Liver (tissue), 9 donors: ENCODE data around the gene MEGF11. TPM values are rescaled to one million over a fixed set of nuclear protein-coding genes. Genes with fewer than 3 reads are reported as not detected.

ENCODE experiments used
- DNase-seq: peaks from one replicate; pipeline ENCODE4 v3.0.0-alpha.2; 2017; ENCODE audit warnings: low spot score
- H3K27ac ChIP-seq, 2 donors: one replicate each; pipeline ENCODE4 v1.7.0; 2013; ENCODE audit warnings: inconsistent platforms in 2 of 2, low read length in 2 of 2, control low read depth in 1 of 2, low read depth in 1 of 2, mild to moderate bottlenecking in 1 of 2
- H3K27me3 ChIP-seq, 4 donors: one replicate each; pipeline versions ENCODE4 v1.6.1 to v1.7.0; 2013; ENCODE audit warnings: low read length in 3 of 4, inconsistent platforms in 1 of 4, mild to moderate bottlenecking in 1 of 4, moderate library complexity in 1 of 4; ENCODE audit not compliant: control insufficient read depth in 4 of 4, insufficient read depth in 4 of 4
- H3K36me3 ChIP-seq, 4 donors: one replicate each; pipeline versions ENCODE4 v1.6.1 to v1.7.0; 2013; ENCODE audit warnings: low read length in 3 of 4, mild to moderate bottlenecking in 3 of 4, low read depth in 1 of 4, moderate library complexity in 1 of 4; ENCODE audit not compliant: control insufficient read depth in 4 of 4, insufficient read depth in 3 of 4
- H3K4me1 ChIP-seq, 4 donors: one replicate each; pipeline versions ENCODE4 v1.6.1 to v1.7.0; 2013; ENCODE audit warnings: low read length in 3 of 4, mild to moderate bottlenecking in 3 of 4, moderate library complexity in 1 of 4; ENCODE audit not compliant: control insufficient read depth in 4 of 4, insufficient read depth in 4 of 4
- H3K4me3 ChIP-seq, 3 donors: one replicate each; pipeline versions ENCODE4 v1.6.1 to v1.7.0; 2013; ENCODE audit warnings: low read length in 3 of 3, control low read depth in 1 of 3, low read depth in 1 of 3, mild to moderate bottlenecking in 1 of 3
- H3K9ac ChIP-seq, 2 donors: one replicate each; pipeline ENCODE4 v1.7.0; 2013; ENCODE audit warnings: low read length in 2 of 2, mild to moderate bottlenecking in 2 of 2, moderate library complexity in 2 of 2, control low read depth in 1 of 2, low read depth in 1 of 2
- H3K9me3 ChIP-seq, 4 donors: one replicate each; pipeline versions ENCODE4 v1.6.1 to v1.7.0; 2013; ENCODE audit warnings: low read length in 3 of 4; ENCODE audit not compliant: control insufficient read depth in 4 of 4
- EGR1 ChIP-seq, 2 donors: IDR thresholded peaks; 2 replicates each; pipeline ENCODE4 v1.6.1; 2016 to 2018; ENCODE audit warnings: antibody characterized with exemption in 2 of 2, low read depth in 2 of 2
- FOXA1 ChIP-seq: IDR thresholded peaks from 2 replicates; pipeline ENCODE4 v1.6.1; 2016; ENCODE audit warnings: antibody characterized with exemption
- FOXA2 ChIP-seq: IDR thresholded peaks from 2 replicates; pipeline ENCODE4 v1.6.1; 2016; ENCODE audit warnings: antibody characterized with exemption
- GABPA ChIP-seq, 2 donors: IDR thresholded peaks in 1 of 2; conservative IDR thresholded peaks in 1 of 2; 2 replicates each; pipeline ENCODE4 v1.6.1; 2016; ENCODE audit warnings: antibody characterized with exemption in 2 of 2, mild to moderate bottlenecking in 1 of 2, moderate library complexity in 1 of 2
- HNF4G ChIP-seq: IDR thresholded peaks from 2 replicates; pipeline ENCODE4 v1.6.1; 2016; ENCODE audit warnings: antibody characterized with exemption
- JUND ChIP-seq, 2 donors: IDR thresholded peaks; 2 replicates each; pipeline ENCODE4 v1.6.1; 2016; ENCODE audit warnings: antibody characterized with exemption in 2 of 2
- RAD21 ChIP-seq, 2 donors: IDR thresholded peaks; 2 replicates each; pipeline ENCODE4 v1.6.1; 2016; ENCODE audit warnings: antibody characterized with exemption in 2 of 2, mild to moderate bottlenecking in 2 of 2
- RXRA ChIP-seq, 2 donors: IDR thresholded peaks; 2 replicates each; pipeline ENCODE4 v1.6.1; 2017 to 2018; ENCODE audit warnings: antibody characterized with exemption in 2 of 2, mild to moderate bottlenecking in 1 of 2
- TAF1 ChIP-seq: conservative IDR thresholded peaks from 2 replicates; pipeline ENCODE4 v1.6.1; 2016; ENCODE audit warnings: antibody characterized with exemption, mild to moderate bottlenecking
- YY1 ChIP-seq: IDR thresholded peaks from 2 replicates; pipeline ENCODE4 v1.6.1; 2016; ENCODE audit warnings: antibody characterized with exemption, mild to moderate bottlenecking
- WGBS: extraction: QIAGEN DNeasy Blood & Tissue Kit; methylation state at CpG from one replicate; pipeline ENCODE4 v1.1.7; 2013; 5-methylcytosine and 5-hydroxymethylcytosine counted together
- polyA plus RNA-seq, 2 donors: library from polyadenylated mRNA; stranded (reverse) in 1 of 2; unstranded in 1 of 2; fragments of 200-250 nt in 1 of 2; fragments of >200 nt in 1 of 2; fragmentation: Nextera tagmentation in 1 of 2; extraction: Ambion mirVana in 1 of 2; gene quantifications; one replicate each; pipeline versions ENCODE4 v1.2.1 to v1.2.3, GENCODE V29; 2013 to 2015
- total RNA-seq, 2 donors: library from RNA; depleted of rRNA; stranded (reverse); fragments of >200 nt; gene quantifications; one replicate each; pipeline ENCODE4 v1.2.3, GENCODE V29; 2014
- TF ChIP-seq, protein P1 (sequence below): IDR thresholded peaks from 2 replicates; pipeline ENCODE4 v1.6.1; 2016; ENCODE audit warnings: antibody characterized with exemption, mild to moderate bottlenecking
- TF ChIP-seq, protein P2 (sequence below): IDR thresholded peaks from 2 replicates; pipeline ENCODE4 v1.6.1; 2016; ENCODE audit warnings: antibody characterized with exemption
- TF ChIP-seq, protein P3 (sequence below): IDR thresholded peaks from 2 replicates; pipeline ENCODE4 v1.6.1; 2016; ENCODE audit warnings: antibody characterized with exemption
- TF ChIP-seq, protein P4 (sequence below): fragments of 150-350 bp; IDR thresholded peaks from 2 replicates; pipeline ENCODE4 v1.5.1; 2017; ENCODE audit warnings: improper control_type of control experiment, low read depth, low read length; ENCODE audit not compliant: missing input control
- donor health status: healthy.
- donor health status: healthy.
- donor health status: healthy.
- donor health status: healthy.
- donor health status: healthy.

Gene MEGF11
- total and polyA plus RNA-seq, 4 donors = under 0.01 to 0.51 (median 0.03) TPM; not detected in 1

DNA sequence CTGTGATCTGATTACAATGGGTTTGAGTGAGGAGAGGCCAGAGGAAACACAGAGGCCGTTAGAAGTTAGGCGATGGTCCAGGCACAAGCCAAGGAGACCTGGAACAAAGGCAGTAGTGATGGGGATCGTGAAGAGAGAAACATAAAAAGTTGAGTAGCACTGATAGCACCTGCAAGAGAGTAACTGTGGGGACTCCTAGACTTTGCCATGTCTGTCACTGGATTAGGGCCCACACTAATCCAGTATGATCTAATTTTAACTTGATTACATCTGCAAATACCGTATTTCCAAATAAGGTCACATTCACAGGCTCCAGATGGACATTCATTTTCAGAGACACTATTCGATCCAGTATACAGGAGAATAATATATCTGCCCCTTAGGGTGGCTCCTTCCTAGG lies 239.5 kb downstream of the MEGF11 start:
- TF ChIP-seq GABPA (IDR thresholded peaks at IDR 0.05 in 1 of 2, conservative IDR thresholded peaks at IDR 0.05 in 1 of 2) = no peak
- TF ChIP-seq, protein P1, sequence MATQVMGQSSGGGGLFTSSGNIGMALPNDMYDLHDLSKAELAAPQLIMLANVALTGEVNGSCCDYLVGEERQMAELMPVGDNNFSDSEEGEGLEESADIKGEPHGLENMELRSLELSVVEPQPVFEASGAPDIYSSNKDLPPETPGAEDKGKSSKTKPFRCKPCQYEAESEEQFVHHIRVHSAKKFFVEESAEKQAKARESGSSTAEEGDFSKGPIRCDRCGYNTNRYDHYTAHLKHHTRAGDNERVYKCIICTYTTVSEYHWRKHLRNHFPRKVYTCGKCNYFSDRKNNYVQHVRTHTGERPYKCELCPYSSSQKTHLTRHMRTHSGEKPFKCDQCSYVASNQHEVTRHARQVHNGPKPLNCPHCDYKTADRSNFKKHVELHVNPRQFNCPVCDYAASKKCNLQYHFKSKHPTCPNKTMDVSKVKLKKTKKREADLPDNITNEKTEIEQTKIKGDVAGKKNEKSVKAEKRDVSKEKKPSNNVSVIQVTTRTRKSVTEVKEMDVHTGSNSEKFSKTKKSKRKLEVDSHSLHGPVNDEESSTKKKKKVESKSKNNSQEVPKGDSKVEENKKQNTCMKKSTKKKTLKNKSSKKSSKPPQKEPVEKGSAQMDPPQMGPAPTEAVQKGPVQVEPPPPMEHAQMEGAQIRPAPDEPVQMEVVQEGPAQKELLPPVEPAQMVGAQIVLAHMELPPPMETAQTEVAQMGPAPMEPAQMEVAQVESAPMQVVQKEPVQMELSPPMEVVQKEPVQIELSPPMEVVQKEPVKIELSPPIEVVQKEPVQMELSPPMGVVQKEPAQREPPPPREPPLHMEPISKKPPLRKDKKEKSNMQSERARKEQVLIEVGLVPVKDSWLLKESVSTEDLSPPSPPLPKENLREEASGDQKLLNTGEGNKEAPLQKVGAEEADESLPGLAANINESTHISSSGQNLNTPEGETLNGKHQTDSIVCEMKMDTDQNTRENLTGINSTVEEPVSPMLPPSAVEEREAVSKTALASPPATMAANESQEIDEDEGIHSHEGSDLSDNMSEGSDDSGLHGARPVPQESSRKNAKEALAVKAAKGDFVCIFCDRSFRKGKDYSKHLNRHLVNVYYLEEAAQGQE = no peak
- H3K36me3 ChIP-seq = no peaks in the 10 kb centered on the region
- no peaks in the 10 kb centered on the region for H3K4me1 ChIP-seq
- no peaks in the 10 kb centered on the region for H3K27me3 ChIP-seq
- no peak overlapping the region for H3K27ac ChIP-seq
- H3K9me3 ChIP-seq = no peaks in the 10 kb centered on the region
- no peak overlapping the region for H3K9ac ChIP-seq
- 73% methylated on average over 5 of the region's 5 CpGs for WGBS
- no peak for DNase-seq
- no peak overlapping the region for H3K4me3 ChIP-seq

DNA sequence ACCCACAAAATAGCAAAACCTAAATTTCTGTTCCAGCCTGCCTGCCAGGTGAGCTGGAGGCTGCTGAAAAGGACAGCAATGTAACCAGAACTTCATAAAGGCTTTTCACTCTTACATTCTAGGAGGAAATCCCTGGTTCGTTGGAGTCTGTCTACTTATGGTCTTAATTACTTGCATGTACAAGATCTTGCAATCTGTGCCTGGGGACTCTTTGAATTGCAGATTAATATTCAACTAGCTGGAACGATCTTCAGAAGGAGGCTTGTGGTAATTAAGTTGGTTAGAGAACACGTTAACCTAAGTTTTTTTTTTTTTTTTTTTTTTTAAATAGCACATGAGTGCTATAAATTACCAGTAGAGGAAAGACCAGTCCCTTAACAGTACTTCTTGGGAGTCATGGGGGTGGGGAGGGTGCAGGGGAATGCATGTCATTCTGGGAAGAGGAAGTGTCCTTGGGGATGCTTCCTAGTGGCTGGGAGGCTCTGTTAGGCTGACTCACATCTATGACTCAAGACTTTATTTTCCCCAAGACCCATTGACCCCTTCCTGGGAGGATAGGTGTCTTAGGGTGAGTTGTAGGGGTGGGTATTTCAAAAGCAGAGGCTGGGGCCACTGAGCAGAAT lies 244.5 kb downstream of the MEGF11 start:
- DNase-seq = no peak
- 46% methylated on average over 3 of the region's 3 CpGs for WGBS

DNA sequence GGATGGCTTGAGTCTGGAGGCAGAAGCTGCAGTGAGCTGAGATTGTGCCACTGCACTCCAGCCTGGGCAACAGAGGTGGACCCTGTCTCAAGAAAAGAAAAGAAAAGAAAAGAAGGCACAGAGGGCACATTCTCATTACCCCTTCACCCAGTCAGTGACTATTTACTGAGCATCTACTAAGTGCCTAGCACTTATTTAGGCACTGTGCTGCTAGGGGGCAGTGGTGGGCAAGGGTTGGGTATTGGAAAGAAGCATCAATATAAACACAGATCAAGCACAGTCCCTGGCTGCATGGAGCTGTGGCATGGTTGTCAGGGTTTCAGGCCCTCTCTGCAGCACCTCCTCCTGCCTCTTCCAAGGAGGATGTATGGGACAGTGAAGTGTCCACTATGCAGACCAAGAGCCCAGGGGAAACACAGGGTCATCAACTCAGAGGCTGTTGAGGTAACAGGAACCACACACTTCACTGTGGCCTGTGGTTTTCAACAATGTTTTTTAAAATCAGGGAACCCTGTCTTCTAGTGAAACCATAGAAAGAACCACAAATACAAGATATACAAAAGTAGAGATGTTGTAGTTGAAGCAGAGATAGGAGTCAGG lies 245.8 kb downstream of the MEGF11 start:
- Histone ChIP-seq H3K4me3 (no peak overlapping the region), H3K27ac (no peak overlapping the region), H3K9me3 (no peaks in the 10 kb centered on the region), H3K27me3 (peaks cover 0 to 2% (median 0%) of the 10 kb centered on the region in 4 donors), H3K9ac (no peak overlapping the region), H3K4me1 (no peaks in the 10 kb centered on the region), H3K36me3 (no peaks in the 10 kb centered on the region)
- DNase-seq = no peak
- TF ChIP-seq, protein P1 = no peak
- TF ChIP-seq FOXA1 (no peak), TAF1 (no peak), JUND (IDR thresholded peaks at IDR 0.05) (no peak), FOXA2 (no peak), GABPA (IDR thresholded peaks at IDR 0.05 in 1 of 2, conservative IDR thresholded peaks at IDR 0.05 in 1 of 2) (no peak), RXRA (IDR thresholded peaks at IDR 0.05) (no peak), YY1 (no peak), HNF4G (no peak), RAD21 (IDR thresholded peaks at IDR 0.05) (no peak)
- TF ChIP-seq, protein P2, sequence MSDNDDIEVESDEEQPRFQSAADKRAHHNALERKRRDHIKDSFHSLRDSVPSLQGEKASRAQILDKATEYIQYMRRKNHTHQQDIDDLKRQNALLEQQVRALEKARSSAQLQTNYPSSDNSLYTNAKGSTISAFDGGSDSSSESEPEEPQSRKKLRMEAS = no peak
- TF ChIP-seq, protein P3, sequence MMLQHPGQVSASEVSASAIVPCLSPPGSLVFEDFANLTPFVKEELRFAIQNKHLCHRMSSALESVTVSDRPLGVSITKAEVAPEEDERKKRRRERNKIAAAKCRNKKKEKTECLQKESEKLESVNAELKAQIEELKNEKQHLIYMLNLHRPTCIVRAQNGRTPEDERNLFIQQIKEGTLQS = no peak

More for the DNA sequence above, 244.5 kb downstream of the MEGF11 start:
- no peak overlapping the region for H3K27ac ChIP-seq
- TF ChIP-seq RAD21 (IDR thresholded peaks at IDR 0.05) = no peak
- no peak for TF ChIP-seq JUND (IDR thresholded peaks at IDR 0.05)
- TF ChIP-seq, protein P4, sequence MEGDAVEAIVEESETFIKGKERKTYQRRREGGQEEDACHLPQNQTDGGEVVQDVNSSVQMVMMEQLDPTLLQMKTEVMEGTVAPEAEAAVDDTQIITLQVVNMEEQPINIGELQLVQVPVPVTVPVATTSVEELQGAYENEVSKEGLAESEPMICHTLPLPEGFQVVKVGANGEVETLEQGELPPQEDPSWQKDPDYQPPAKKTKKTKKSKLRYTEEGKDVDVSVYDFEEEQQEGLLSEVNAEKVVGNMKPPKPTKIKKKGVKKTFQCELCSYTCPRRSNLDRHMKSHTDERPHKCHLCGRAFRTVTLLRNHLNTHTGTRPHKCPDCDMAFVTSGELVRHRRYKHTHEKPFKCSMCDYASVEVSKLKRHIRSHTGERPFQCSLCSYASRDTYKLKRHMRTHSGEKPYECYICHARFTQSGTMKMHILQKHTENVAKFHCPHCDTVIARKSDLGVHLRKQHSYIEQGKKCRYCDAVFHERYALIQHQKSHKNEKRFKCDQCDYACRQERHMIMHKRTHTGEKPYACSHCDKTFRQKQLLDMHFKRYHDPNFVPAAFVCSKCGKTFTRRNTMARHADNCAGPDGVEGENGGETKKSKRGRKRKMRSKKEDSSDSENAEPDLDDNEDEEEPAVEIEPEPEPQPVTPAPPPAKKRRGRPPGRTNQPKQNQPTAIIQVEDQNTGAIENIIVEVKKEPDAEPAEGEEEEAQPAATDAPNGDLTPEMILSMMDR = no peak
- TF ChIP-seq EGR1 (IDR thresholded peaks at IDR 0.05; ENCODE audit: low read depth in 2 of 2) = no peak
- no peak overlapping the region for H3K9ac ChIP-seq
- H3K4me1 ChIP-seq = no peaks in the 10 kb centered on the region
- no peaks in the 10 kb centered on the region for H3K9me3 ChIP-seq
- no peaks in the 10 kb centered on the region for H3K36me3 ChIP-seq
- H3K27me3 ChIP-seq = peaks cover 0 to 2% (median 0%) of the 10 kb centered on the region in 4 donors
- no peak overlapping the region for H3K4me3 ChIP-seq
